GM21381 (cell line): Measurements from ENCODE around the gene ELMO1.

ENCODE experiments used
- ATAC-seq: cut with Tn5 transposase; IDR thresholded peaks from one replicate; pipeline ENCODE4 v1.9.1; 2021; ENCODE audit warnings: mild to moderate bottlenecking, moderate library complexity; ENCODE audit not compliant: unreplicated experiment

ELMO1 gene

GRCh38 chr7:37352251-37352880, 96.3 kb downstream of the ELMO1 start:
- no peak for ATAC-seq

- ATAC-seq, result no peak
Measured at GRCh38 chr7:37351716-37352115, 96.9 kb downstream of the ELMO1 start.

GRCh38 chr7:37349979-37350590, 98.6 kb downstream of the ELMO1 start:
- no peak for ATAC-seq

GRCh38 chr7:37348982-37349381, 99.7 kb downstream of the ELMO1 start:
- no peak for ATAC-seq

GRCh38 chr7:37346761-37347160, 101.9 kb downstream of the ELMO1 start:
- no peak for ATAC-seq

GRCh38 chr7:37344886-37345579, 103.6 kb downstream of the ELMO1 start:
- no peak for ATAC-seq

GRCh38 chr7:37342688-37343471, 105.8 kb downstream of the ELMO1 start:
- peak; percentile 48 for ATAC-seq

GRCh38 chr7:37342176-37342687, 106.4 kb downstream of the ELMO1 start:
- no peak for ATAC-seq

- peak; percentile 32 for ATAC-seq
Measured at GRCh38 chr7:37341033-37341630, 107.5 kb downstream of the ELMO1 start.

GRCh38 chr7:37338966-37339365, 109.7 kb downstream of the ELMO1 start:
- no peak for ATAC-seq

GRCh38 chr7:37337522-37337921, 111.1 kb downstream of the ELMO1 start:
- no peak for ATAC-seq

GRCh38 chr7:37336259-37336658, 112.4 kb downstream of the ELMO1 start:
- ATAC-seq, result peak; percentile 87

- ATAC-seq, result no peak
Measured at GRCh38 chr7:37333075-37333474, 115.6 kb downstream of the ELMO1 start.

- ATAC-seq, result no peak
Measured at GRCh38 chr7:37332243-37333016, 116.2 kb downstream of the ELMO1 start.

GRCh38 chr7:37330775-37331174, 117.9 kb downstream of the ELMO1 start:
- ATAC-seq, result no peak

GRCh38 chr7:37329940-37330339, 118.7 kb downstream of the ELMO1 start:
- no peak for ATAC-seq

GRCh38 chr7:37327288-37327687, 121.4 kb downstream of the ELMO1 start:
- no peak for ATAC-seq

GRCh38 chr7:37323966-37324365, 124.7 kb downstream of the ELMO1 start:
- no peak for ATAC-seq

- ATAC-seq, result no peak
Measured at GRCh38 chr7:37322831-37323230, 125.8 kb downstream of the ELMO1 start.

- no peak for ATAC-seq
Measured at GRCh38 chr7:37320848-37321468, 127.7 kb downstream of the ELMO1 start.
